Kidney epithelial cell (primary cell): ENCODE measurements around the gene SMIM44. TPM values are rescaled to one million over a fixed set of nuclear protein-coding genes. Genes with fewer than 3 reads are reported as not detected.

ENCODE experiments used
- DNase-seq: peaks from one replicate; pipeline ENCODE4 v3.0.0-alpha.2; 2010; ENCODE audit warnings: low read depth
- H3K27me3 ChIP-seq: 2 replicates; pipeline ENCODE4 v1.6.0; 2011; ENCODE audit warnings: low read length; ENCODE audit not compliant: control insufficient read depth, insufficient read depth
- H3K36me3 ChIP-seq: 2 replicates; pipeline ENCODE4 v1.5.1; 2011; ENCODE audit warnings: low read length; ENCODE audit not compliant: control insufficient read depth, insufficient read depth
- H3K4me3 ChIP-seq: 2 replicates; pipeline ENCODE4 v1.5.1; 2011; ENCODE audit warnings: low read depth, mild to moderate bottlenecking, control low read depth, low read length
- CTCF ChIP-seq: IDR thresholded peaks from 2 replicates; pipeline ENCODE4 v1.5.1; 2011; ENCODE audit warnings: mild to moderate bottlenecking, moderate library complexity, low read length, control low read depth, inconsistent platforms; ENCODE audit not compliant: insufficient read depth, poor library complexity, severe bottlenecking
- total RNA-seq: library from RNA; depleted of rRNA; stranded (reverse); fragments of >200 nt; gene quantifications from 2 replicates; pipeline ENCODE4 v1.2.3, GENCODE V29; 2015

Gene SMIM44
- total RNA-seq, 1 donor from 2014 or later: 1.2 TPM

- TF ChIP-seq CTCF: no peak
- Histone ChIP-seq H3K36me3 (peaks cover 5% of the 10 kb centered on the region), H3K27me3 (no peaks in the 10 kb centered on the region)
These were observed 45.4 kb upstream of the SMIM44 start for GRCh38 chr19:3528539-3529211.

GRCh38 chr19:3528080-3528479 lies 44.8 kb upstream of the SMIM44 start:
- peaks cover 5% of the 10 kb centered on the region for H3K36me3 ChIP-seq
- no peaks in the 10 kb centered on the region for H3K27me3 ChIP-seq
- DNase-seq: no peak
- no peak for TF ChIP-seq CTCF
- no peak overlapping the region for H3K4me3 ChIP-seq

More at GRCh38 chr19:3528539-3529211, 45.4 kb upstream of the SMIM44 start:
- H3K4me3 ChIP-seq: no peak overlapping the region
- no peak for DNase-seq

GRCh38 chr19:3527238-3527910 lies 44.1 kb upstream of the SMIM44 start:
- Histone ChIP-seq H3K27me3 (no peaks in the 10 kb centered on the region), H3K4me3 (no peak overlapping the region), H3K36me3 (peaks cover 5% of the 10 kb centered on the region)
- DNase-seq: no peak
- TF ChIP-seq CTCF: no peak

- Histone ChIP-seq H3K27me3 (no peaks in the 10 kb centered on the region), H3K4me3 (no peak overlapping the region), H3K36me3 (peaks cover 4% of the 10 kb centered on the region)
- DNase-seq: no peak
- peak; percentile 36 for TF ChIP-seq CTCF
These were observed 43.4 kb upstream of the SMIM44 start for GRCh38 chr19:3526507-3527237.

- Histone ChIP-seq H3K27me3 (no peaks in the 10 kb centered on the region), H3K4me3 (no peak overlapping the region), H3K36me3 (peaks cover 4% of the 10 kb centered on the region)
- no peak for TF ChIP-seq CTCF
- DNase-seq: no peak
These were observed 41.7 kb upstream of the SMIM44 start for GRCh38 chr19:3524904-3525451.
